Measurements from ENCODE around the gene BLVRA. TPM values are rescaled to one million over a fixed set of nuclear protein-coding genes. Genes with fewer than 3 reads are reported as not detected.

The BLVRA gene
- total RNA-seq, 4 donors from 2014 or later: 24.4 to 43.9 (median 29.2) TPM

DNA sequence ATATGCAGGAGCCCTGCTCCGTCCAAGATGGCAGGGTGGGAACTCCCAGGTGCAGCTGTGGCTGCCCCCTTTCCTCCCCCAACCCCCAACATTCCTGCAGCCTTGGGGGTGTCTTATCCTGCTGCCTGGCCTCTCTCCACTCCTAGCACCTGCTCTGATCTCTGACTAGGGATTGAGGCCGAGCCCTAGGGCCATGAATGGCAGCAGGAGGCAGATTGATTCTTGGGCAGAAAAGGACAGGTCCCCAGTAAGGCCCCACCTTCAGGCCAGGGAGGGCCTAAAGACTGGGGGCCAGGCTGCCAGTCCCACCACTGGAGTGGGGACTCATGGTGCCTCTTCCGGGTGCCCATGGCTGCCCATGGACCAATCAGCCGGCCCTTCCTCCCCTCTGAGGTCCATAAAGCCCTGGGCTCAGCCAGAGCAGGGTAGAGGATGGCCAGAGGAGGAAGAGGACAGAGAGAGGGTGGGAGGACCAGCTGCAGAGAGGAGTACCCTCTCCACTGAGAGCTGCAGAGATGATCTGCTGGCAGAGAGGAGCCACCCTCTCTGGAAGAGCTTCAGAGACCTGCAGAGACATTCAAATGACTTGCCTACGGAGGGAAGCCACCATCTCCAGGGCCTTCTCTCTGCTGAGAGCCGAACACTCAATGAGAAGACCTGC is 20.9 kb upstream of the BLVRA start:
- H3K27me3 ChIP-seq: no peaks in the 10 kb centered on the region
- DNase-seq (ENCODE audit: low spot score in 2 of 2): no peak
- no peaks in the 10 kb centered on the region for H3K36me3 ChIP-seq
- H3K4me1 ChIP-seq: no peaks in the 10 kb centered on the region
- no peak overlapping the region for H3K4me3 ChIP-seq
- H3K27ac ChIP-seq: no peak overlapping the region
- no peaks in the 10 kb centered on the region for H3K9me3 ChIP-seq
- TF ChIP-seq, protein P1, sequence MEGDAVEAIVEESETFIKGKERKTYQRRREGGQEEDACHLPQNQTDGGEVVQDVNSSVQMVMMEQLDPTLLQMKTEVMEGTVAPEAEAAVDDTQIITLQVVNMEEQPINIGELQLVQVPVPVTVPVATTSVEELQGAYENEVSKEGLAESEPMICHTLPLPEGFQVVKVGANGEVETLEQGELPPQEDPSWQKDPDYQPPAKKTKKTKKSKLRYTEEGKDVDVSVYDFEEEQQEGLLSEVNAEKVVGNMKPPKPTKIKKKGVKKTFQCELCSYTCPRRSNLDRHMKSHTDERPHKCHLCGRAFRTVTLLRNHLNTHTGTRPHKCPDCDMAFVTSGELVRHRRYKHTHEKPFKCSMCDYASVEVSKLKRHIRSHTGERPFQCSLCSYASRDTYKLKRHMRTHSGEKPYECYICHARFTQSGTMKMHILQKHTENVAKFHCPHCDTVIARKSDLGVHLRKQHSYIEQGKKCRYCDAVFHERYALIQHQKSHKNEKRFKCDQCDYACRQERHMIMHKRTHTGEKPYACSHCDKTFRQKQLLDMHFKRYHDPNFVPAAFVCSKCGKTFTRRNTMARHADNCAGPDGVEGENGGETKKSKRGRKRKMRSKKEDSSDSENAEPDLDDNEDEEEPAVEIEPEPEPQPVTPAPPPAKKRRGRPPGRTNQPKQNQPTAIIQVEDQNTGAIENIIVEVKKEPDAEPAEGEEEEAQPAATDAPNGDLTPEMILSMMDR (IDR thresholded peaks at IDR 0.05): no peak
- no peak for TF ChIP-seq EP300 (IDR thresholded peaks at IDR 0.05)
- no peak for TF ChIP-seq POLR2AphosphoS5 (IDR thresholded peaks at IDR 0.05)
- no peak for TF ChIP-seq POLR2A (IDR thresholded peaks at IDR 0.05)
- 87% methylated on average over 5 of the region's 6 CpGs for WGBS

DNA sequence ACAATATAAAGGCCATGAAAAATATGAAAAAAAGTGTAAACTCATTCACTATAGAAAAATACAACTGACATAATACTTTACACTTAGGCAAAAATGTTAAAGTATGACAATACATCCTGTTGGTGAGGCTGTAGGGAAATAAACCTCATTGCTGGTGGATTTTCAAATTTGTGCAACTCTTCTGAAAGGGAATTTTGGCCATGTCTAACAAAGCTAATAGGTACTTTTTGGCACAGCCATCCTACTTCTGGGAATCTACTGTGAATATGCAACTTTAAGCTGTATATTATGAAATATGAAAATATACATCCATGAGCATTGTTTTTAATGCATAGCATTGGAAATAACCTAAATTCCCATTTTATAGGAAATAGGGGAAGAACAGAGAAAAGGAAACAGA is 15.8 kb upstream of the BLVRA start:
- no peak for DNase-seq (ENCODE audit: low spot score in 2 of 2)
- Histone ChIP-seq H3K4me3 (no peak overlapping the region), H3K4me1 (no peaks in the 10 kb centered on the region), H3K27ac (no peak overlapping the region), H3K36me3 (no peaks in the 10 kb centered on the region), H3K9me3 (no peaks in the 10 kb centered on the region), H3K27me3 (no peaks in the 10 kb centered on the region)
- TF ChIP-seq POLR2A (IDR thresholded peaks at IDR 0.05): no peak
- TF ChIP-seq, protein P1 (IDR thresholded peaks at IDR 0.05): no peak
- no peak for TF ChIP-seq EP300 (IDR thresholded peaks at IDR 0.05)
- no peak for TF ChIP-seq POLR2AphosphoS5 (IDR thresholded peaks at IDR 0.05)

DNA sequence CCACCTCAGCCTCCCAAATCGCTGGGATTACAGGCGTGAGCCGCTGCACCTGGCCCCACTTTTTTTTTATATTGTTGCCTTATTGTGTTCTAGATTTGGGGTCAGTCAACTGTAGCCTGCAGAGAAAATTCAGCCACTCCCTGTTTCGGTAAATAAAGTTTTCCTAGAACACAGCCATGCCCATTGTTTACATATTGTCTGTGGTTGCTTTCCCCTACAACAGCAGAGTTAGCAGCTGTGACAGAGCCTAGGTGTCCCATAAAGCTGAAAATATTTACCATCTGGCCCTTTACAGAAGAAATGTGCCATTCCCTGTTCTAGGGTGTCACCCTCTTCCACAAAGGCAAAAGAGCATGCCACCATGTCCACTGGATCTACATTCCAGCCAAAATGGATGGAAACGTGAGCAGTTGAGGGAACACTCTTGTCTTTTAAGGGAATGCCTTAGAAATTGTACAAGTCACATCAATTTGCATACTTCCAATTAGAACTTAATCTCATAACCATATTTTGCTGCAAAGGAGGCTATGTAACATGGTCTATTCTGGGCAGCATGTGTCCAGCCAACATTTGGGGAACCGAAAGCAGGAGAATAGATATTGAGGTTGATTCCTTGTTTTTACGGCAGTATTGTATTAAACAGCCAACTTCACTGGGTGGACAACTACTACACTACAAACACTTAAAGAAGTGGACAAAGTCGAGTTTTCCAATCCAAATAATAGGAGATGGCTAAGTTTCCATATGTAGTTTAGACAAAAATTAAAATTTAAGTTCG is 11.0 kb upstream of the BLVRA start:
- Histone ChIP-seq H3K27me3 (no peaks in the 10 kb centered on the region), H3K9me3 (no peaks in the 10 kb centered on the region), H3K4me3 (no peak overlapping the region), H3K27ac (no peak overlapping the region), H3K4me1 (no peaks in the 10 kb centered on the region), H3K36me3 (no peaks in the 10 kb centered on the region)
- TF ChIP-seq POLR2A (IDR thresholded peaks at IDR 0.05) (no peak), POLR2AphosphoS5 (IDR thresholded peaks at IDR 0.05) (no peak), EP300 (IDR thresholded peaks at IDR 0.05) (no peak)
- TF ChIP-seq, protein P1 (IDR thresholded peaks at IDR 0.05): no peak
- DNase-seq (ENCODE audit: low spot score in 2 of 2): no peak
- WGBS: 90% methylated on average over 9 of the region's 9 CpGs

DNA sequence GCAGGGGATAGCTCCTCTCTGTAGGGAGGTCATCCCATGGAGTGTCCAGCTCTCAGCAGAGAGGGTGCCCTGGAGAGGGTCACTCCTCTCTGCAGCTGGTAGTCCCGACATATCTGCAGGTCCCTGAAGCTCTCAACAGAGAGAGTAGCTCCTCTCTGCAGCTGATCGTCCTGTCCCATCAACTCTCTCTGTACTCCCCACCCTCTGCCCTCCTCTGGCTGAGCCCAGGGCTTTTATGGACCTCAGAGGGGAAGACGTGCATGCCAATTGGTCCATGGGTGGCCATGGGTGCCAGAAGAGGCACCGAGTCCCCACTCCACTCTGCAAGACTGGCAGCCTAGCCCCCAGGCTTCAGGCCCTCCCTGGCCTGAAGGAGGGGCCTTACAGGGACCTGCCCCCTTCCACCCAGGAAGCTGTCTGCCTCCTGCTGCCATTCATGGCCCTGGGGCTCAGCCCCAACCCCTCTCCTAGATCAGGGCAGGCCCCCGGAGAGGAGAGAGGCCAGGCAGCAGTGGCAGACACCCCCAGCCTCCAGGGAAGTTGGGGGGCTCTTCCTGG is 9.0 kb upstream of the BLVRA start:
- Histone ChIP-seq H3K9me3 (no peaks in the 10 kb centered on the region), H3K27ac (no peak overlapping the region), H3K36me3 (no peaks in the 10 kb centered on the region), H3K4me1 (no peaks in the 10 kb centered on the region), H3K27me3 (no peaks in the 10 kb centered on the region), H3K4me3 (no peak overlapping the region)
- WGBS: 50% methylated on average over 3 of the region's 5 CpGs
- DNase-seq (ENCODE audit: low spot score in 2 of 2): no peak
- TF ChIP-seq POLR2AphosphoS5 (IDR thresholded peaks at IDR 0.05): no peak
- TF ChIP-seq EP300 (IDR thresholded peaks at IDR 0.05): no peak
- TF ChIP-seq, protein P1 (IDR thresholded peaks at IDR 0.05): no peak
- no peak for TF ChIP-seq POLR2A (IDR thresholded peaks at IDR 0.05)

All from suprapubic skin (tissue), 4 donors.